NCI-H526 treated with DMSO at 0.1 percent for 48 hours (cell line): Measurements from ENCODE around the gene PSMB4.

Experiments used
- DNase-seq: peaks from one replicate; lab custom pipeline; 2025; lab: John Stamatoyannopoulos, UW

Gene PSMB4

GRCh38 chr1:151443846-151444782 is 44.7 kb downstream of the PSMB4 start:
- peak; percentile 79 for DNase-seq

- DNase-seq = no peak
Measured at GRCh38 chr1:151444783-151445177, 45.4 kb downstream of the PSMB4 start.

GRCh38 chr1:151447696-151448095 is 48.3 kb downstream of the PSMB4 start:
- no peak for DNase-seq
